PC-9 (cell line): ENCODE results near the gene KLHDC7B. TPM values are rescaled to one million over a fixed set of nuclear protein-coding genes. Genes with fewer than 3 reads are reported as not detected.
A peak's percentile ranks its signal among the peaks of the same experiment; 100 is the strongest.

Experiments used
- BruUV-seq: library from RNA; stranded (reverse); fragments of 400-500 nt; replicated peaks from 2 replicates; lab custom pipeline; 2021; lab: Mats Ljungman, UMichigan
- CTCF ChIA-PET: fragments of 300-600 bp; sonication (Branson Sonifier 250); formaldehyde crosslinking; loops from one replicate; lab custom pipeline; 2022; ENCODE audit warnings: antibody characterized with exemption; lab: Charles Lee
- POLR2A ChIA-PET: fragments of 300-600 bp; sonication (Branson Sonifier 250); formaldehyde crosslinking; loops from one replicate; lab custom pipeline; 2022; ENCODE audit warnings: antibody characterized with exemption; ENCODE audit not compliant: unreplicated experiment; lab: Charles Lee
- DNase-seq, 2 experiments: peaks; one replicate each; pipeline versions ENCODE4 v3.0.0 to v3.0.0-alpha.2; 2015 to 2022; ENCODE audit warnings: mixed read lengths in 1 of 2
- H2AFZ ChIP-seq: fragments of 200-600 bp; sonication (generic); 2 replicates; pipeline ENCODE4 v1.8.1; 2017; ENCODE audit warnings: antibody characterized with exemption
- H3F3A ChIP-seq: fragments of 200-600 bp; sonication (generic); 2 replicates; pipeline ENCODE4 v1.8.1; 2017; ENCODE audit warnings: antibody characterized with exemption, mild to moderate bottlenecking, low read depth; ENCODE audit not compliant: insufficient read depth
- H3K27ac ChIP-seq: fragments of 200-600 bp; sonication (generic); 2 replicates; pipeline ENCODE4 v1.6.1; 2016; ENCODE audit warnings: mixed run types
- H3K27me3 ChIP-seq: fragments of 200-600 bp; sonication (generic); 2 replicates; pipeline ENCODE4 v1.6.1; 2016; ENCODE audit warnings: low read depth, mixed run types; ENCODE audit not compliant: insufficient read depth
- H3K36me3 ChIP-seq: fragments of 200-600 bp; sonication (generic); 2 replicates; pipeline ENCODE4 v1.6.1; 2016; ENCODE audit warnings: low read depth, mixed run types
- H3K4me1 ChIP-seq: fragments of 200-600 bp; sonication (generic); replicated peaks from 2 replicates; pipeline ENCODE4 v1.6.1; 2016; ENCODE audit warnings: mixed run types; ENCODE audit not compliant: insufficient read depth
- H3K4me2 ChIP-seq: fragments of 200-600 bp; sonication (generic); 2 replicates; pipeline ENCODE4 v1.6.1; 2017; ENCODE audit warnings: mixed run types
- H3K4me3 ChIP-seq: fragments of 200-600 bp; sonication (generic); 2 replicates; pipeline ENCODE4 v1.6.1; 2016; ENCODE audit warnings: mixed run types
- H3K79me2 ChIP-seq: fragments of 200-600 bp; sonication (generic); 2 replicates; pipeline ENCODE4 v1.6.1; 2017; ENCODE audit warnings: low read depth, mixed run types
- H3K9me2 ChIP-seq: fragments of 200-600 bp; sonication (generic); 2 replicates; pipeline ENCODE4 v1.8.1; 2017; ENCODE audit warnings: mild to moderate bottlenecking; ENCODE audit not compliant: insufficient read depth
- H3K9me3 ChIP-seq: fragments of 200-600 bp; sonication (generic); 2 replicates; pipeline ENCODE4 v1.8.1; 2016; ENCODE audit warnings: low read depth; ENCODE audit not compliant: insufficient read depth
- H4K20me1 ChIP-seq: fragments of 200-600 bp; sonication (generic); 2 replicates; pipeline ENCODE4 v1.8.1; 2017; ENCODE audit not compliant: insufficient read depth
- EZH2 ChIP-seq: fragments of 200-600 bp; sonication (generic); IDR thresholded peaks from 2 replicates; pipeline ENCODE4 v1.8.0; 2017; ENCODE audit warnings: antibody characterized with exemption, low read depth
- intact Hi-C: fragments of 100-400 bp; cut with micrococcal nuclease; formaldehyde crosslinking; loops from one replicate; pipeline ENCODE4 v1.10.0; 2022; ENCODE audit not compliant: unreplicated experiment
- total RNA-seq: library from RNA; stranded (reverse); gene quantifications from 2 replicates; pipeline ENCODE4 v1.2.3, GENCODE V29; 2021
- TF ChIP-seq, protein P1 (sequence below): fragments of 200-600 bp; sonication (generic); conservative IDR thresholded peaks from 2 replicates; pipeline ENCODE4 v1.6.1; 2017; ENCODE audit warnings: mixed run types, antibody characterized with exemption, mild to moderate bottlenecking, moderate library complexity

Gene KLHDC7B
- total RNA-seq, 1 experiment from 2014 or later, result 0.72 TPM

DNA sequence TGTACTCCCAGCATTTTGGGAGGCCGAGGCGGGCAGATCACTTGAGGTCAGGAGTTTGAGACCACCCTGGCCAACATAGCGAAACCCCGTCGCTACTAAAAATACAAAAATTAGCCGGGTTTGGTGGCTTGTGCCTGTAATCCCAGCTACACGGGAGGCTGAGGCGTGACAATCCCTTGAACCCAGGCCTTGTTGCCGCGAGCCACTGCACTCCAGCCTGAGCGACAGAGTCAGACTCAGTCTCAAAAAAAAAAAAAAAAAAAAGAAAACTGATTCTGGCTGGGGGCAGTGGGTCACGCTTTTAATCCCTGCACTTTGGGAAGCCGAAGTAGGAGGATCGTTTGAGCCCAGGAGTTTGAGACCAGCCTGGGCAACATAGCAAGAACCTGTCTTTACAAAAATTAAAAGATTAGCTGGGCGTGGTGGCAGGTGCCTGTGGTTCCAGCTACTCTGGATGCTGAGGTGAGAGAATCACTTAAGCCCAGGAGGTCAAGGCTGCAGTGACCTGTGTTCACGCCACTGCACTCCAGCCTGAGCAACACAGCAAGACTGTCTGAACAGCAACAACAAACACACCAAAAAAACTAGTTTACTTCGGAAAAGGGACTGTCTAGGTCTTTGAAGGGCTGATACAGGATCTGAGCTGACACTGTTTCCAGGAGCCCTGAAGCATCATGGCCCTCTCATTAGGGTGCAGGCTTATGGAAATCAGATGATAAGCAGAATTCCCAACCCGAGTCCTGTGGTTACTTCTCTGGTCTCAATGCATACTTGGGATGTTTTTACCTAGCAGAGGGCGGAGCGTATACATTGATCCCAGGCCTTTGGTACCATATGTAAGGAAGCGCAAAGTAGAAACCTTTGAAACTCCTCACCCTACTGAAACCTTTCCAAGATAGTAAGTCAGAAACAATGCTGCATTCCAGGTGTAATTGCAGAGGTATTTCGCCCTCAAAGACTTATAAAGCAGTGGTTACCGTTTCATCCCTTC is 38.7 kb downstream of the KLHDC7B start:
- BruUV-seq, result no TSS peak
- Histone ChIP-seq H2AFZ (no peak overlapping the region), H3K4me3 (peak overlapping the region; percentile 89; the same call in 1 of the 2 replicates), H3K9me2 (no peaks in the 10 kb centered on the region), H3F3A (peaks cover 15% of the 10 kb centered on the region; the same call in 1 of the 2 replicates), H3K4me2 (peak overlapping the region; percentile 93), H3K36me3 (peaks cover 11% of the 10 kb centered on the region; the same call in 1 of the 2 replicates), H3K27ac (no peak overlapping the region), H3K4me1 (peaks cover 18% of the 10 kb centered on the region), H3K9me3 (no peaks in the 10 kb centered on the region), H3K79me2 (peaks cover 30% of the 10 kb centered on the region), H4K20me1 (no peaks in the 10 kb centered on the region), H3K27me3 (no peaks in the 10 kb centered on the region)
- CTCF ChIA-PET, result no interaction called here
- intact Hi-C loops, result loop anchor here (5.0 kb wide), 1 partner anchor 77 kb away; the partner anchor contains the start of genes LMF2 and NCAPH2
- TF ChIP-seq, protein P1, sequence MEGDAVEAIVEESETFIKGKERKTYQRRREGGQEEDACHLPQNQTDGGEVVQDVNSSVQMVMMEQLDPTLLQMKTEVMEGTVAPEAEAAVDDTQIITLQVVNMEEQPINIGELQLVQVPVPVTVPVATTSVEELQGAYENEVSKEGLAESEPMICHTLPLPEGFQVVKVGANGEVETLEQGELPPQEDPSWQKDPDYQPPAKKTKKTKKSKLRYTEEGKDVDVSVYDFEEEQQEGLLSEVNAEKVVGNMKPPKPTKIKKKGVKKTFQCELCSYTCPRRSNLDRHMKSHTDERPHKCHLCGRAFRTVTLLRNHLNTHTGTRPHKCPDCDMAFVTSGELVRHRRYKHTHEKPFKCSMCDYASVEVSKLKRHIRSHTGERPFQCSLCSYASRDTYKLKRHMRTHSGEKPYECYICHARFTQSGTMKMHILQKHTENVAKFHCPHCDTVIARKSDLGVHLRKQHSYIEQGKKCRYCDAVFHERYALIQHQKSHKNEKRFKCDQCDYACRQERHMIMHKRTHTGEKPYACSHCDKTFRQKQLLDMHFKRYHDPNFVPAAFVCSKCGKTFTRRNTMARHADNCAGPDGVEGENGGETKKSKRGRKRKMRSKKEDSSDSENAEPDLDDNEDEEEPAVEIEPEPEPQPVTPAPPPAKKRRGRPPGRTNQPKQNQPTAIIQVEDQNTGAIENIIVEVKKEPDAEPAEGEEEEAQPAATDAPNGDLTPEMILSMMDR, result no peak
- no peak for TF ChIP-seq EZH2
- no peak for DNase-seq
- POLR2A ChIA-PET, result no interaction called here

DNA sequence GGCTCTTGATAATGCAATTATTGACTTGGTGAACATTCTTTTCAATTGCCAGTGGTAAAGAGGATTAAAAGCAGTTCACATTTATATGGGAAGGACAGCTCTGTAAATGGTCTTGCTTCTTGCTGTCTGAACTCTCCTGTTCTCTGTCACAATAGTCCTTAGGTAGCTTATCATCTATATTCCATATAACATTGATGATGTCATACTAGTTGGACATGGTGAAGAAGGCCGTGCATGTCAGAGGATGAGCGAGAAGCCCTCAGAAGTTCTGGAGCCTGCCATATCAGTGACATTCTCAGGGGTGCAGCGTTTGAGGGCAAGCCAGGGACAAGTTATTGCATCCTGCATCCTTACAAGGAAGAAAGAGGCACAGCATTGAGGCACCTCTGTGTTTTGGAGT is 39.5 kb downstream of the KLHDC7B start:
- ChIA-PET CTCF (no interaction called here), POLR2A (no interaction called here)
- Histone ChIP-seq H4K20me1 (no peaks in the 10 kb centered on the region), H2AFZ (no peak overlapping the region), H3K79me2 (peaks cover 26% of the 10 kb centered on the region), H3K9me3 (no peaks in the 10 kb centered on the region), H3K27me3 (no peaks in the 10 kb centered on the region), H3K4me3 (no peak overlapping the region), H3K4me2 (no peak overlapping the region), H3K27ac (no peak overlapping the region), H3K9me2 (no peaks in the 10 kb centered on the region), H3K4me1 (peaks cover 18% of the 10 kb centered on the region), H3F3A (peaks cover 14% of the 10 kb centered on the region; the same call in 1 of the 2 replicates), H3K36me3 (peaks cover 6% of the 10 kb centered on the region; the same call in 1 of the 2 replicates)
- no TSS peak for BruUV-seq
- TF ChIP-seq, protein P1, result no peak
- TF ChIP-seq EZH2, result no peak
- no peak for DNase-seq
- intact Hi-C loops, result no loop called here

DNA sequence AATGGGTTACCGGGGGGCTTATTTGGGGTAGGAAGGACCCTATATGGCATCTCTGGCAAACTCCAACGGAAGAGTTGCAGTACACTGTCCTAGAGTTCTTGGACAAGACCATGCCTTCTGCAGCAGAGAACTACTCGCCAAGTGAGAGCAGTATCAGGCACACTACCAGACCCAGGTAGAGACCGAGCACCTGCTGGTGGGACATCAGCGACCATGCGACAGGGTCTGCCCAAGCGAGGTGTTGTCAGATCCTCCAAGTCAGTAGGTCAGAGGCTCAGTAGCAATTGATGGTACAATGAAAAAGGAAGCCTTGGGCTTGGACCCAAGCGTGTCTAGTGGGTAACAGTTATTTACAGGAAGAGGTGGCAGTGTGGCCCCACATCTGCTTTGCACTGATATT is 40.1 kb downstream of the KLHDC7B start:
- peaks cover 5% of the 10 kb centered on the region; the same call in 1 of the 2 replicates for H3K36me3 ChIP-seq
- H3F3A ChIP-seq, result peaks cover 14% of the 10 kb centered on the region; the same call in 1 of the 2 replicates
- H3K9me3 ChIP-seq, result no peaks in the 10 kb centered on the region
- no peaks in the 10 kb centered on the region for H3K9me2 ChIP-seq
- H3K27ac ChIP-seq, result no peak overlapping the region
- TF ChIP-seq EZH2, result no peak
- TF ChIP-seq, protein P1, result no peak
- ChIA-PET CTCF (interaction anchor here (0.5 kb wide), 1 partner anchor 194 kb away, joined by 6 read pairs; no protein-coding TSS in a partner anchor), POLR2A (no interaction called here)
- H3K4me3 ChIP-seq, result no peak overlapping the region
- H4K20me1 ChIP-seq, result no peaks in the 10 kb centered on the region
- DNase-seq, result no peak
- no peak overlapping the region for H3K4me2 ChIP-seq
- H2AFZ ChIP-seq, result no peak overlapping the region
- no peaks in the 10 kb centered on the region for H3K27me3 ChIP-seq
- intact Hi-C loops, result no loop called here
- no TSS peak for BruUV-seq
- H3K79me2 ChIP-seq, result peaks cover 22% of the 10 kb centered on the region
- peaks cover 18% of the 10 kb centered on the region for H3K4me1 ChIP-seq
